ENCODE measurements around the gene ERBIN. TPM values are rescaled to one million over a fixed set of nuclear protein-coding genes. Genes with fewer than 3 reads are reported as not detected.

ERBIN gene
- total RNA-seq, 1 donor from 2014 or later, result 67.0 TPM

GRCh38 chr5:66012271-66012670, 85.9 kb downstream of the ERBIN start:
- no peak for DNase-seq
- no peaks in the 10 kb centered on the region for H3K27me3 ChIP-seq
- no peak overlapping the region for H3K4me3 ChIP-seq
- peaks cover 10% of the 10 kb centered on the region for H3K4me1 ChIP-seq
- no peak for ATAC-seq
- H3K36me3 ChIP-seq, result peaks cover 17% of the 10 kb centered on the region
- no peak overlapping the region for H3K27ac ChIP-seq
- intact Hi-C loops (cut with DNase I), result no loop called here
- H3K9me3 ChIP-seq, result no peaks in the 10 kb centered on the region
- TF ChIP-seq, protein P1, sequence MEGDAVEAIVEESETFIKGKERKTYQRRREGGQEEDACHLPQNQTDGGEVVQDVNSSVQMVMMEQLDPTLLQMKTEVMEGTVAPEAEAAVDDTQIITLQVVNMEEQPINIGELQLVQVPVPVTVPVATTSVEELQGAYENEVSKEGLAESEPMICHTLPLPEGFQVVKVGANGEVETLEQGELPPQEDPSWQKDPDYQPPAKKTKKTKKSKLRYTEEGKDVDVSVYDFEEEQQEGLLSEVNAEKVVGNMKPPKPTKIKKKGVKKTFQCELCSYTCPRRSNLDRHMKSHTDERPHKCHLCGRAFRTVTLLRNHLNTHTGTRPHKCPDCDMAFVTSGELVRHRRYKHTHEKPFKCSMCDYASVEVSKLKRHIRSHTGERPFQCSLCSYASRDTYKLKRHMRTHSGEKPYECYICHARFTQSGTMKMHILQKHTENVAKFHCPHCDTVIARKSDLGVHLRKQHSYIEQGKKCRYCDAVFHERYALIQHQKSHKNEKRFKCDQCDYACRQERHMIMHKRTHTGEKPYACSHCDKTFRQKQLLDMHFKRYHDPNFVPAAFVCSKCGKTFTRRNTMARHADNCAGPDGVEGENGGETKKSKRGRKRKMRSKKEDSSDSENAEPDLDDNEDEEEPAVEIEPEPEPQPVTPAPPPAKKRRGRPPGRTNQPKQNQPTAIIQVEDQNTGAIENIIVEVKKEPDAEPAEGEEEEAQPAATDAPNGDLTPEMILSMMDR (IDR thresholded peaks at IDR 0.05), result no peak

GRCh38 chr5:66013397-66013796, 87.0 kb downstream of the ERBIN start:
- Histone ChIP-seq H3K27ac (no peak overlapping the region), H3K4me1 (peaks cover 10% of the 10 kb centered on the region), H3K27me3 (no peaks in the 10 kb centered on the region), H3K36me3 (peaks cover 17% of the 10 kb centered on the region), H3K9me3 (no peaks in the 10 kb centered on the region), H3K4me3 (no peak overlapping the region)
- DNase-seq (no peak), ATAC-seq (no peak)
- TF ChIP-seq, protein P1 (IDR thresholded peaks at IDR 0.05), result no peak
- intact Hi-C loops (cut with DNase I), result no loop called here

DNA sequence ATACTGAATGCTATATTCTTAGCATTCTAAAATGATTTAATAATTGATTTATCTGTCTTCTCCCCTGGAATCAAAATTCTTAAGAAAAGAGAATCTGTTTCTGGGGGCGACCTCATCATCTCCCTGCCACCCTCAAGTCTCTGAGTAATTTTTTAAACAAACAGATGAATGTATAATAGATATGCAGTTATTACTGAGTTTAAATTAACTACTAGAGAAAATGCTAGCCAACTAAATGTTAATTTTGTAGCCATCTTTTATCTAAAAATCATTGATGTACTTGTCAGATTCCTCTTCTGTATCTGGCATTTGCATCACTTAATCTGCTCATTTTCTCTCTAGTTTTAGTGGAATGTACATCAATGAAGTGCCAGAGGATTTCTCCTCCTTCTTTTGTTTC, 87.5 kb downstream of the ERBIN start:
- intact Hi-C loops (cut with DNase I), result no loop called here

GRCh38 chr5:66015196-66015960, 89.0 kb downstream of the ERBIN start:
- peaks cover 4% of the 10 kb centered on the region for H3K4me1 ChIP-seq
- no peaks in the 10 kb centered on the region for H3K9me3 ChIP-seq
- TF ChIP-seq, protein P1 (IDR thresholded peaks at IDR 0.05), result no peak
- no peak for DNase-seq
- peaks cover 17% of the 10 kb centered on the region for H3K36me3 ChIP-seq
- no peak overlapping the region for H3K27ac ChIP-seq
- H3K4me3 ChIP-seq, result no peak overlapping the region
- intact Hi-C loops (cut with DNase I), result no loop called here
- H3K27me3 ChIP-seq, result no peaks in the 10 kb centered on the region
- ATAC-seq, result no peak

More for the DNA sequence above, 87.5 kb downstream of the ERBIN start:
- no peak for ATAC-seq
- no peak for DNase-seq
- Histone ChIP-seq H3K27me3 (no peaks in the 10 kb centered on the region), H3K27ac (no peak overlapping the region), H3K36me3 (peaks cover 17% of the 10 kb centered on the region), H3K4me3 (no peak overlapping the region), H3K9me3 (no peaks in the 10 kb centered on the region), H3K4me1 (peaks cover 10% of the 10 kb centered on the region)
- TF ChIP-seq, protein P1 (IDR thresholded peaks at IDR 0.05), result no peak

DNA sequence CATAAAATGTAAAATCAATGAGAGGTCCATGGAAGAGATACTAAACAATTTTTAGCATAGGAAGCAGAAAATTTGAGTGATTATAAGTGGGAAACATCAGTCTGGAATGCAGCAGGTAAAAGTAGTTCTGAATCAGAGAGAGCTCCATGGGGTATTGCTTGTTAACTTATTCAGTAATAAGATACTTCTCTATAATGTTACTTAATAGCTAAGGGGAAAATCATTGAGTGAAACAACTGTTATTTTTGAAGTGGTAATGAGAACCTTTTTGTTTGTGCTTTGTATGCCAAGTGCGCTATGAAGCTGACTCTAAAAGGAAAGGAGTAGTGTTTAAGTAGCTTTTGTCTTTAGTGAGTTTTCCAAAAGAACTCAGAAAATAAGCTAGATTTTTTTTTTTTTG, 95.2 kb downstream of the ERBIN start:
- TF ChIP-seq, protein P1 (IDR thresholded peaks at IDR 0.05), result no peak
- H3K27ac ChIP-seq, result no peak overlapping the region
- ATAC-seq (no peak), DNase-seq (no peak)
- no peaks in the 10 kb centered on the region for H3K9me3 ChIP-seq
- H3K27me3 ChIP-seq, result no peaks in the 10 kb centered on the region
- no peaks in the 10 kb centered on the region for H3K4me1 ChIP-seq
- no peak overlapping the region for H3K4me3 ChIP-seq
- H3K36me3 ChIP-seq, result peaks cover 40% of the 10 kb centered on the region
- intact Hi-C loops (cut with DNase I), result no loop called here

Data from upper lobe of right lung (tissue), 1 donor.